HCT116 (cell line): ENCODE results near the gene FUT9. TPM values are rescaled to one million over a fixed set of nuclear protein-coding genes. Genes with fewer than 3 reads are reported as not detected.

ENCODE experiments used
- ATAC-seq: fragments of 200-7000 bp; cut with Tn5 transposase; 2 replicates; pipeline ENCODE4 v1.9.1; 2020; ENCODE audit warnings: mild to moderate bottlenecking, moderate library complexity
- BruUV-seq: library from RNA; stranded (reverse); fragments of 400-500 nt; replicated peaks from 2 replicates; lab custom pipeline; 2021; lab: Mats Ljungman, UMichigan
- CTCF ChIA-PET: fragments of 300-600 bp; sonication (Branson Sonifier 250); formaldehyde crosslinking; loops from one replicate; lab custom pipeline; 2021; ENCODE audit warnings: antibody characterized with exemption; lab: Charles Lee
- POLR2A ChIA-PET: fragments of 300-600, 350-600 bp; sonication (Branson Sonifier 250); formaldehyde crosslinking; loops from one replicate; lab custom pipeline; 2021; ENCODE audit warnings: antibody characterized with exemption; lab: Charles Lee
- RAD21 ChIA-PET, 2 experiments: fragments of 300-600 bp; sonication (Branson Sonifier 250); formaldehyde crosslinking; loops; one replicate each; lab custom pipeline; 2023; ENCODE audit warnings: low total read pairs in 2 of 2; ENCODE audit not compliant: uncharacterized antibody in 2 of 2, unreplicated experiment in 2 of 2, low non-redundant PET in 1 of 2; lab: Charles Lee
- DNase-seq: peaks from one replicate; pipeline ENCODE4 v3.0.0-alpha.2; 2010; ENCODE audit warnings: low read depth, low spot score
- H2AFZ ChIP-seq: fragments of 200-600 bp; shearing (Covaris generic), sonication (generic); 2 replicates; pipeline ENCODE4 v1.6.1; 2017; ENCODE audit warnings: low read depth, mixed run types, mixed read lengths, antibody characterized with exemption, low read length; ENCODE audit not compliant: poor library complexity, severe bottlenecking
- H3K27ac ChIP-seq: 2 replicates; pipeline ENCODE4 v1.5.1; 2012; ENCODE audit warnings: low read depth, low read length
- H3K27me3 ChIP-seq: fragments of 200-600 bp; sonication (generic); 2 replicates; pipeline ENCODE4 v1.6.1; 2016; ENCODE audit warnings: mixed run types, low read length, mixed read lengths; ENCODE audit not compliant: insufficient read depth
- H3K36me3 ChIP-seq, 2 experiments: fragments of 200-500 bp in 1 of 2; fragments of 200-600 bp in 1 of 2; sonication (Bioruptor generic) in 1 of 2; sonication (generic) in 1 of 2; 2 replicates each; pipeline versions ENCODE4 v1.5.1 to v1.6.1; 2014 to 2016; ENCODE audit warnings: low read length in 2 of 2, inconsistent platforms in 1 of 2, mixed read lengths in 1 of 2, mixed run types in 1 of 2; ENCODE audit not compliant: insufficient read depth in 2 of 2, control insufficient read depth in 1 of 2
- H3K4me1 ChIP-seq, 2 experiments: fragments of 200-600 bp in 1 of 2; sonication (generic) in 1 of 2; 2 replicates each; pipeline versions ENCODE4 v1.5.1 to v1.6.1; 2012 to 2017; ENCODE audit warnings: low read length in 2 of 2, inconsistent platforms in 1 of 2, mild to moderate bottlenecking in 1 of 2, mixed read lengths in 1 of 2, mixed run types in 1 of 2, moderate library complexity in 1 of 2; ENCODE audit not compliant: insufficient read depth in 2 of 2, control insufficient read depth in 1 of 2
- H3K4me2 ChIP-seq: fragments of 200-600 bp; sonication (generic); 2 replicates; pipeline ENCODE4 v1.6.1; 2017; ENCODE audit warnings: mixed run types, low read length, mixed read lengths
- H3K4me3 ChIP-seq, 2 experiments: fragments of 200-600 bp in 1 of 2; sonication (generic) in 1 of 2; replicated peaks in 1 of 2; 2 replicates each; pipeline ENCODE4 v1.5.1; 2011 to 2016; ENCODE audit warnings: low read length in 2 of 2, control low read depth in 1 of 2, low read depth in 1 of 2, mild to moderate bottlenecking in 1 of 2, mixed read lengths in 1 of 2, mixed run types in 1 of 2
- H3K79me2 ChIP-seq: fragments of 200-600 bp; sonication (generic); 2 replicates; pipeline ENCODE4 v1.6.1; 2017; ENCODE audit warnings: mild to moderate bottlenecking, mixed run types, low read length, moderate library complexity, mixed read lengths; ENCODE audit not compliant: insufficient read depth
- H3K9ac ChIP-seq: fragments of 200-600 bp; sonication (generic); 2 replicates; pipeline ENCODE4 v1.6.1; 2016; ENCODE audit warnings: low read length, mixed read lengths
- H3K9me2 ChIP-seq: fragments of 200-600 bp; sonication (generic), shearing (Covaris generic); 2 replicates; pipeline ENCODE4 v1.6.1; 2017; ENCODE audit warnings: mixed run types, mild to moderate bottlenecking, moderate library complexity; ENCODE audit not compliant: insufficient read depth
- H3K9me3 ChIP-seq, 2 experiments: fragments of 200-500 bp in 1 of 2; fragments of 200-600 bp in 1 of 2; sonication (Bioruptor generic) in 1 of 2; sonication (generic) in 1 of 2; 2 replicates each; pipeline ENCODE4 v1.6.1; 2014 to 2017; ENCODE audit warnings: low read length in 2 of 2, mixed read lengths in 2 of 2, inconsistent platforms in 1 of 2, low read depth in 1 of 2, mild to moderate bottlenecking in 1 of 2, mixed run types in 1 of 2, moderate library complexity in 1 of 2; ENCODE audit not compliant: control insufficient read depth in 1 of 2, insufficient read depth in 1 of 2
- H4K20me1 ChIP-seq: fragments of 200-600 bp; sonication (generic), shearing (Covaris generic); 2 replicates; pipeline ENCODE4 v1.6.1; 2017; ENCODE audit warnings: mixed run types, mild to moderate bottlenecking, moderate library complexity; ENCODE audit not compliant: insufficient read depth
- CBX3 ChIP-seq: IDR thresholded peaks from 2 replicates; pipeline ENCODE4 v1.6.1; 2012; ENCODE audit warnings: low read depth
- CEBPB ChIP-seq: IDR thresholded peaks from 2 replicates; pipeline ENCODE4 v1.6.1; 2012; ENCODE audit warnings: low read depth
- EGR1 ChIP-seq: IDR thresholded peaks from 2 replicates; pipeline ENCODE4 v1.6.1; 2012; ENCODE audit warnings: low read depth
- ELF1 ChIP-seq: IDR thresholded peaks from 2 replicates; pipeline ENCODE4 v1.6.1; 2012; ENCODE audit warnings: low read depth, borderline replicate concordance
- EZH2phosphoT487 ChIP-seq: fragments of 200-600 bp; IDR thresholded peaks from 2 replicates; pipeline ENCODE4 v1.6.1; 2018; ENCODE audit warnings: antibody characterized with exemption, borderline replicate concordance
- FOSL1 ChIP-seq: IDR thresholded peaks from 2 replicates; pipeline ENCODE4 v1.6.1; 2012; ENCODE audit warnings: low read depth
- POLR2A ChIP-seq: IDR thresholded peaks from 2 replicates; pipeline ENCODE4 v1.7.0; 2011; ENCODE audit warnings: borderline replicate concordance; ENCODE audit not compliant: insufficient read depth, insufficient read length; ENCODE audit errors: extremely low read depth
- RAD21 ChIP-seq: IDR thresholded peaks from 2 replicates; pipeline ENCODE4 v1.6.1; 2012; ENCODE audit warnings: low read depth, mild to moderate bottlenecking
- SIN3A ChIP-seq: IDR thresholded peaks from 2 replicates; pipeline ENCODE4 v1.6.1; 2012; ENCODE audit warnings: low read depth
- SP1 ChIP-seq: IDR thresholded peaks from 2 replicates; pipeline ENCODE4 v1.6.1; 2012; ENCODE audit warnings: low read depth
- TCF7L2 ChIP-seq: IDR thresholded peaks from 2 replicates; pipeline ENCODE4 v1.7.0; 2011; ENCODE audit warnings: borderline replicate concordance, inconsistent platforms; ENCODE audit not compliant: insufficient read depth, insufficient read length; ENCODE audit errors: extremely low read depth
- ZFX ChIP-seq: fragments of 450-650 bp; IDR thresholded peaks from 2 replicates; pipeline ENCODE4 v1.6.1; 2017
- intact Hi-C: fragments of 100-400 bp; cut with micrococcal nuclease; formaldehyde crosslinking; loops from 2 replicates; pipeline ENCODE4 v1.10.0; 2022
- total RNA-seq: library from RNA; stranded (reverse); gene quantifications from one replicate; pipeline ENCODE4 v1.2.1, GENCODE V29; 2021; ENCODE audit not compliant: unreplicated experiment

Gene FUT9
- total RNA-seq, 1 experiment from 2014 or later = not detected

- Histone ChIP-seq H4K20me1 (no peaks in the 10 kb centered on the region), H3K36me3 (no peaks in the 10 kb centered on the region), H3K9me3 (no peaks in the 10 kb centered on the region), H3K4me2 (no peak overlapping the region), H3K79me2 (no peaks in the 10 kb centered on the region), H3K4me3 (no peak overlapping the region), H2AFZ (no peak overlapping the region), H3K9me2 (no peaks in the 10 kb centered on the region), H3K9ac (no peak overlapping the region), H3K4me1 (no peaks in the 10 kb centered on the region), H3K27ac (no peak overlapping the region), H3K27me3 (no peaks in the 10 kb centered on the region)
- ChIA-PET POLR2A (no interaction called here), CTCF (no interaction called here), RAD21 (no interaction called here)
- no peak for ATAC-seq
- no TSS peak for BruUV-seq
- DNase-seq = no peak
- no peak for TF ChIP-seq SP1
- TF ChIP-seq CEBPB = no peak
- no peak for TF ChIP-seq SIN3A
- TF ChIP-seq EZH2phosphoT487 = no peak
- no peak for TF ChIP-seq FOSL1
- intact Hi-C loops = no loop called here
These were observed 141.3 kb downstream of the FUT9 start for GRCh38 chr6:96157018-96157565.

DNA sequence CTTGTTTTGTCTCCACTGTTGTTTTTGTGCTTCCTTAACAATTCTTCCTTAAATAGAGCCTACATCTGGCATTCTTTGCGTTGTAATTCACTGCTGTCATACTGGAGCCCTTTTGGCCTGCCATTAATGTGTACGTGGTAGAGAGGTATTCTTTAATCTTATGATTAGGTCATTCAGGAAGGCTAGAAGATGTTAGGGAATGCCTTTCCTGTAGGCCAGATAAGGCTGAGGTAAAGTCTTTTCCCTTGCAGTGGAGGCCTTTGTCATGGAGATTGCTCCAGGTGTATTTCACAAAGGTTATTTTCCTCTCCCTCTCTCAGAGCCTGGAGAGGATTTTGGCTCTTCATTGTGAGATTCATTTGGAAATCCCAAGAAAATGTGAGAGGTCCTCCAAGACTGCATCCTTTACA is 146.9 kb downstream of the FUT9 start:
- Histone ChIP-seq H3K36me3 (no peaks in the 10 kb centered on the region), H3K4me3 (no peak overlapping the region), H3K4me1 (no peaks in the 10 kb centered on the region), H3K27me3 (no peaks in the 10 kb centered on the region), H3K9me2 (no peaks in the 10 kb centered on the region), H3K27ac (no peak overlapping the region), H2AFZ (no peak overlapping the region), H3K79me2 (no peaks in the 10 kb centered on the region), H3K9me3 (no peaks in the 10 kb centered on the region), H3K9ac (no peak overlapping the region), H3K4me2 (no peak overlapping the region), H4K20me1 (no peaks in the 10 kb centered on the region)
- intact Hi-C loops = no loop called here
- ATAC-seq (no peak), DNase-seq (no peak)
- RAD21 ChIA-PET = no interaction called here
- BruUV-seq = no TSS peak
- POLR2A ChIA-PET = no interaction called here
- CTCF ChIA-PET = no interaction called here
- no peak for TF ChIP-seq EGR1
- TF ChIP-seq POLR2A = no peak
- TF ChIP-seq ELF1 = no peak
- no peak for TF ChIP-seq CBX3
- TF ChIP-seq TCF7L2 = no peak
- TF ChIP-seq RAD21 = no peak
- TF ChIP-seq ZFX = no peak
- no peak for TF ChIP-seq SIN3A
